IMR-90 (cell line): ENCODE data around the gene PITPNM3.

Experiments used
- BHLHE40 ChIP-seq: fragments of 150-350 bp; IDR thresholded peaks from 2 replicates; pipeline ENCODE4 v1.6.1; 2016; ENCODE audit warnings: mild to moderate bottlenecking, low read depth, low read length
- CTCF ChIP-seq: conservative IDR thresholded peaks from 2 replicates; pipeline ENCODE4 v1.5.1; 2012; ENCODE audit warnings: mild to moderate bottlenecking, low read depth, low read length, improper control_type of control experiment
- FOS ChIP-seq: fragments of 150-350 bp; IDR thresholded peaks from 2 replicates; pipeline ENCODE4 v1.6.1; 2016; ENCODE audit warnings: low read depth, low read length
- MAFK ChIP-seq: IDR thresholded peaks from 2 replicates; pipeline ENCODE4 v1.6.1; 2012; ENCODE audit warnings: low read depth, low read length, improper control_type of control experiment
- MAZ ChIP-seq: IDR thresholded peaks from 2 replicates; pipeline ENCODE4 v1.6.1; 2012; ENCODE audit warnings: low read depth, mild to moderate bottlenecking, low read length, improper control_type of control experiment, moderate library complexity, borderline replicate concordance
- MXI1 ChIP-seq: IDR thresholded peaks from 2 replicates; pipeline ENCODE4 v1.6.1; 2012; ENCODE audit warnings: low read depth, mild to moderate bottlenecking, low read length, moderate library complexity, borderline replicate concordance
- NFE2L2 ChIP-seq: fragments of 150-350 bp; IDR thresholded peaks from 2 replicates; pipeline ENCODE4 v1.6.1; 2016; ENCODE audit warnings: low read depth, mild to moderate bottlenecking, low read length
- POLR2A ChIP-seq: IDR thresholded peaks from 2 replicates; pipeline ENCODE4 v1.6.1; 2012; ENCODE audit warnings: mild to moderate bottlenecking, low read depth, low read length
- RAD21 ChIP-seq: IDR thresholded peaks from 2 replicates; pipeline ENCODE4 v1.6.1; 2012; ENCODE audit warnings: low read length, improper control_type of control experiment
- RFX5 ChIP-seq: IDR thresholded peaks from 2 replicates; pipeline ENCODE4 v1.8.0; 2012; ENCODE audit warnings: low read depth, mild to moderate bottlenecking, low read length, moderate library complexity
- SMC3 ChIP-seq: fragments of 150-350 bp; IDR thresholded peaks from 2 replicates; pipeline ENCODE4 v1.6.1; 2016; ENCODE audit warnings: low read depth, mild to moderate bottlenecking, antibody characterized with exemption, low read length, moderate library complexity

- TF ChIP-seq CTCF (no peak), MAZ (no peak), RFX5 (no peak), BHLHE40 (no peak), MXI1 (no peak), POLR2A (no peak), FOS (no peak), RAD21 (no peak), SMC3 (no peak), NFE2L2 (no peak), MAFK (no peak)
Observed at GRCh38 chr17:6494239-6494941, 62.0 kb downstream of the PITPNM3 start.
